NCI-H1048 (cell line): ENCODE results near the gene CD300H.

Source experiments
- DNase-seq: peaks from one replicate; lab custom pipeline; 2025; lab: John Stamatoyannopoulos, UW

Gene CD300H

DNA sequence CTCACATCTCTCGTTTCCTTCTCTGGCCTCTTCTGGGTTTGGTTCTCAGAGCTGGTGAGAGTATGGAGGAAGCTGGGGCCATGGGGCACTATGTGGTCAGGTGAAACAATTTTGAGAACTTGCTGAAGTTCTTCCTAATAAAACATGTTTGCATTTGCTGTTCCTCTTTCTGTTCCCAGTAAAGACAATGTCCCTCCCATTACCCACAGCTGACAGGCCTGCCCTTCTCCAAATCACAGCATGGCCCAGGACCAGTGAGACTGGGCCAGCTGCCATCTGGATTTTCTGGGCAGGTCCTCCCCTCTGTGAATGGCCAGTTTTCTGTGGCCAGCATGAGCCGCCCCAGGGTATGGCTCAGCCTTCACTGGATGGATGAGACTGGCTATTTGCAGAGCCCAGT lies at the start of gene CD300H:
TSS of gene CD300H (minus strand) at position 113 of the 400 bp plus-strand sequence.
- DNase-seq: no peak

GRCh38 chr17:74616696-74617095 lies 49.4 kb upstream of the CD300H start:
- DNase-seq: no peak

DNA sequence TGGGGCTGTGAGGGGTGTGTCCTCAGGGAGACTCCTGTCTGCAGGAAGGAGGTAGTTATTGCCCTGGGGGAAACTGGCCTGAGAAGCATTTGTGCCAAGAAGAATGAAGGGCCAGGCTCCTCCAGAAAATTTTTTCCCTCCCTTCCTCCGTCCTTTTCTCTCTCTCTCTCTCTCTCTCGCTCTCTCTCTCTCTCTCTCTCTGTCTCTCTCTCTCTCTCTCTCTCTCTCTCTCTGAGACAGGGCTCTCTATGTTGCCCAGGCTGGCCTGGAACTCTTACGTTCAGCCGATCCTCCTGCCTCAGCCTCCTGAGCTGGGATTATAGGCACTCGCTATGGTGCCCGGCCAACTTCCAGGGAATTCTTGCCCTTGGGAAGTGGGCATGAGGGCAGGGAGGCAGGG lies 44.7 kb upstream of the CD300H start:
- no peak for DNase-seq

DNA sequence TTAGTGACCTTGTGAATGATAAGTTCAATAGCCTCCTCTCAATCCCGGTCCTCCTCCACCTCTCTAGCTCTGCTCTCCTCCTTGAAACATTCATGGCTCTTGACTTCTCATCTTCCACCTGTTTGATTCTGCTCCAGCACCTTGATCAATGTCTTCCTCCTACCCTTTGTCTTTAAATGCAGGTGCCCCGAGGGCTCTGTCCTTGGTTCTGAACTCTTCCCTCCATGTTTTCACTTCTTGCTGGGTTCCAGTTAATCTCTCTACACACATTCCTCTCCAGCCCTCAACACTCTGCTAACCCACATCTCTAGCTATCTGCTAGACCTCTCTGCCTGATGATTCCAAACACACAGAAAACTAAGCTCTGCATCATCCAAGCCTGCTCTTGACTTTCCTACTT lies 42.8 kb upstream of the CD300H start:
- no peak for DNase-seq

DNA sequence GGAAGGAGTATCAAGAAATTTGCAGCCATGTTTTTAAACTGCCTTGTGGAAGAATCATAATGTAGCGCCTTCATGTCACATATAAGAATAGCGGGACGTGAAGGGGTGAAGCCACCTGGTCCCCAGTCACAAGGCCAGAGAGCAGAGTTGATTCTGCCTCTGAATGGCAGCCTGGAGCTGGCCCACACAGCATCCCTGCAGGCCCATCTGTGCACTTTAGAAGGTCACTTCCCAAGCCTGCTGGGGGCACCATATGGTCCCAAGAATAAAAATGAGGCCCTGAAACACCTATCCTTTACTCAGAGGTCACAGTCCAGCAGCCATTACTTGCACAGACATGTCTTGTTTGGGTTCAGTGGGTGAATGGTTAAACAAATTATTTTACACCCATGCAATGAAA lies 41.2 kb upstream of the CD300H start:
- no peak for DNase-seq

GRCh38 chr17:74607221-74607620 lies 39.9 kb upstream of the CD300H start:
- DNase-seq: no peak

DNA sequence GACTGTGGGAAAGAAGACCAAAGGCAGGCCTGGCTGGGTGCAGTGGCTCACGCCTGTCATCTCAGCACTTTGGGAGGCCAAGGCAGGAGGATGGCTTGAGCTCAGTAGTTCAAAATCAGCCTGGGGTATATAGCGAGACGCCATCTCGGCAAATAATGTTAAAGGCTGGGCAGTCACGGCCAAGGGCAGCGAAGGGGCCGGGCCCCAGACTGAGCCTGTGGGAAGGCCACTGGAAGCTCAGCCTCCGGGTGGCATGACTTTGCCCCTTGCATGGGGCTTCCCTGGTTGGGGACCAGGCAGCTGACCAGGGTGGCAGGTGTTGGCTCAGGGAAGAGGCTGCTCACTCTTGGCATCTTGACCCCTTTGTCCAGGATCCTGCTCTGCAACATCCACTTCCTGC lies 38.7 kb upstream of the CD300H start:
- no peak for DNase-seq

DNA sequence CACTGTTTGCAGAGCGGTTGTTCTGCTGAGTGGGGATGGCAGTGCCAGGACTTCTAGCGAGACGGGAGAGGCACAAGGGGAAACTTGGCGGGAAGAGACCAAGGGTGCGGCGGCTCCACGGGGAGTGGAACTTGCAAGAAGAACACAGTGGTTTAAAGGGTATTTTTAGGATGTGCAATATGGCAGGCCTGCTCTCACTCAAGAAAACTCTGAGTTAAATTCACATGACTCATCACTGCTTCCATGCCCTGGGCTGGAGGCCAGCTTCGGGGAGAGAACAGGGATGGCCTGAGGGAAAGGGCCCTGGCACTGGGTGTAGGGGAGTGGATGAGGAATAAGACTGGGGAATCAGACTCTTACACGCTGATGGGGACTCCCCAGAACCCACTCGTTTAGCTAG lies 38.1 kb upstream of the CD300H start:
- no peak for DNase-seq

GRCh38 chr17:74604761-74605160 lies 37.5 kb upstream of the CD300H start:
- no peak for DNase-seq

DNA sequence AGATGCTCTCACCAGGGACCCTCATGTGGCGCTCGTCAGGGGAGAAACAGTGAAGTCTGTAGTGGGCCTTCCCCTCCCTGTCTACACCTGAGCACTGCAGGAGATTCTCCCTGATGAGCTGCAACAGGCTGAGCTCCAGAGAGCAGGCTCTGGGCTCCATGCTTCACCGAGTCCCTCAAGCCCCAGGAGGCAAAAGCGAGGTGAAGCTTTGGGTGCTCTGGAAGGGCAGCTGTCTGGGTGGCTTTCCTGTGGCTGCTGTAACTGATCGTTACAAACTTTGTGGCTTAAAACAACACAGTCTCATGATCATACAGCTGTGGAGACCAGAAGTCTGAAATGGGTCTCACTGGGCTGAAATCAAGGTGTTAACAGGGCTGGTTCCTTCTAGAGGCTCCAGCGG lies 36.9 kb upstream of the CD300H start:
- no peak for DNase-seq

- DNase-seq: no peak
These were observed 36.4 kb upstream of the CD300H start for GRCh38 chr17:74603746-74604145.

- DNase-seq: no peak
These were observed 35.8 kb upstream of the CD300H start for GRCh38 chr17:74603037-74603635.

GRCh38 chr17:74601944-74602572 lies 34.7 kb upstream of the CD300H start:
- DNase-seq: no peak

DNA sequence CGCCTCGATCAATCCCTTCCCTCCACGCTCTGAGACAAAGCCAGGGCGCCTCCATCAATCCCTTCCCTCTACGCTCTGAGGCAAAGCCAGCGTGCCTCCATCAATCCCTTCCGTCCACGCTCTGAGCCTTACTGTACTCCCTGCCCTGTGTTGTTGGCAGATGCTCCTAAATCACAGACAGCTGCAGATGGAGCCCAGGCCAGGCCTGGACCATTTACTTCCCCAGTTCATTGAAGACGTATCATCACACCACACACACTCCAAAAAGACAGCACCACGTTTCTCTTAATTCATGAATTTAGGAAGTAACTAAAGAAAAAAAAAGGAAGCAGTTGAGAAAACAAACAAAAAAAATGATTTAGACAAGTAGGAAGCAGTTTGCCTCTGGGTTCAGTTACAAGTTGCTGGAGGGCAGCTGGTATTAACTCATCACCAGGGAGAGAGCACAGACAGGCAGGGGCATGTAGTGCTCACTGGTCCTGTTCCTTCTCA lies 32.2 kb upstream of the CD300H start:
- DNase-seq: no peak

GRCh38 chr17:74599023-74599399 lies 31.7 kb upstream of the CD300H start:
- no peak for DNase-seq

DNA sequence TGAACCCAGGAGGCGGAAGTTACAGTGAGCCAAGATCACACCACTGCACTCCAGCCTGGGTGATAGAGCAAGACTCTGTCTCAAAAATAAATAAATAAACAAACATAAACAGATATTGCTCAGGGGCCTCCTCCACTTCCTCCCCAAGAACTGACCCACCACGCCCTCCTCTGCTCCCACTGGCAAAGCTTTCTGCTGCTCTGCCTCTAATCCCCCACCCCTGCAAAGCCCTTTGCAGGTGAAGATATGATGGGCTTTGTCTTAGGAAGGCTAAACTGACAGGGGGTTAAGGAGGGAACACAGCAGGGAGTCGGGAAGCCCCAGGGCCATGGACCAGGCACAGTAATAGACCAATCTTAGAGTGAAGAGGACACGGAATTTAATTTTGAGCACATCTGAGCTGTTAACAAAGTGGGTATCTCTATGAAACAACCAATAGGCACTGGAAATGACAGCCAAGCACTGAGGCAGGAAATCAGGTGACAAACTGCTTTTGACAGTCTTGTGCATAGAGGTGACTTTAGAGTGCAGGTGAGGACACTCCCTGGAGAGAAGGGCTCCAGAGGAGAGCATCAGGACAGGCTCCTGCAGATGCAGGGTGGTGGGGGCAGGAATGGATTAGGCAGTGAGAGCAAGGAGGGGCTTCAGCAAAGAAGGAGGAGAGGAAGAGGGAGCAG lies 31.2 kb upstream of the CD300H start:
- no peak for DNase-seq

DNA sequence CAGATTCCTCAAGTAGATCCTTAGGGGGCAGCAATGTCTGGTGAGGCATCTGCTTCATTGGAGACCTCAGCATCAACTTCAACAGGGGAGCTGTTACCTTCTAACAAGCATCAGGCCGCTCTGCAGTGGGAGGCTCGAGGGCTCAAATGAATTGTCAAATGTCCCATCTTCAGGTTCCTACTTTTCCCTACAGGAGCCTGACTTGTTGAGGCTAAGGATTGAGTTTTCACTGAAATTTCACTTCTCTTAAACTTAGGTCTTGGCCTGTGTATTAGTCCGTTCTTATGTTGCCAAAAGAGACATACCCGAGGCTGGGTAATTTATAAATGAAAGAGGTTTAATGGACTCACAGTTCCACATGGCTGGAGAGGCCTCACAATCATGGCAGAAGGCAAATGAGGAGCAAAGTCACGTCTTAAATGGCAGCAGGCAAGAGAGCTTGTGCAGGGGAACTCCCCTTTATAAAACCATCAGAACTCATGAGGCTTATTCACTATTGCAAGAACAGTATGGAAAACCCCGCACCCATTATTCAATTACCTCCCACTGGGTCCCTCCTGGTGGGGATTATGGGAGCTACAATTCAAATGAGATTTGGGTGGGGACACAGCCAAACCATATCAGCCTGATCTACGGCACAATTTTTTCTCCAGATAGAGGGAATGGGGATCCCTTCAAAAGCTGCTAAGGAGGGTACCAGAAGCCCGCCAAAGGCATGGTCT lies 29.9 kb upstream of the CD300H start:
- DNase-seq: no peak

- DNase-seq: no peak
These were observed 27.9 kb upstream of the CD300H start for GRCh38 chr17:74595037-74595750.

GRCh38 chr17:74592087-74592990 lies 25.0 kb upstream of the CD300H start, which contains the start of gene CD300LD:
Gene CD300LD, minus strand, starts transcription at chr17:74592283. Its CDS starts 81 bp downstream, at chr17:74592202.
- no peak for DNase-seq

- no peak for DNase-seq
These were observed 24.2 kb upstream of the CD300H start for GRCh38 chr17:74591503-74591902.

GRCh38 chr17:74585711-74586110 lies 18.4 kb upstream of the CD300H start:
- no peak for DNase-seq
